Stimulated activated CD4-positive, alpha-beta T cell treated with anti-CD3 and anti-CD28 coated beads, Interleukin-15, amount 100 ng/mL, for 24 hours (primary cell): ENCODE measurements around the gene CD300LB.

Source experiments
- DNase-seq: peaks from one replicate; pipeline ENCODE4 v3.0.0-alpha.2; 2020

The CD300LB gene

DNA sequence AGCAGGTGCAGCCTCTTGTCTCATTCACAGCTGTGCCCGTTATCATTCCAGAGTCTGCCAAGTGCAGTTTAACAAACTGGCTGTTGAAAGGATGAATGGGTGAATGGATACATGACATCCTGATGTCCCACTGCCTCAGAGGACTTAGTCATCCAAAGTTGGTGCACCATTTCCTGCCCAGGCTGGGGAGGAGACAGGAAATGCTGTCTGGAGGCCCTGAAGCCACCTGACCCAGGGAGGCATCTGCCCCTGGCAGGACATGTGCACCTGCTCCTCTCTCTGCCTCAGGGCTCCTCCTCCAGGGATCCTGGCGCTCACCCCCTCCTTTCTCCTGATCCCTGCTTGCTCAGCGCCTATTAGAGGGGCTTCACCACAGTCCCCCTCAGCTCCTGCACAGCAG lies 16.5 kb upstream of the CD300LB start:
- peak; percentile 15 for DNase-seq

GRCh38 chr17:74547264-74547663 lies 16.0 kb upstream of the CD300LB start:
- DNase-seq = no peak

- DNase-seq = no peak
Measured at GRCh38 chr17:74546586-74546985, 15.3 kb upstream of the CD300LB start.

DNA sequence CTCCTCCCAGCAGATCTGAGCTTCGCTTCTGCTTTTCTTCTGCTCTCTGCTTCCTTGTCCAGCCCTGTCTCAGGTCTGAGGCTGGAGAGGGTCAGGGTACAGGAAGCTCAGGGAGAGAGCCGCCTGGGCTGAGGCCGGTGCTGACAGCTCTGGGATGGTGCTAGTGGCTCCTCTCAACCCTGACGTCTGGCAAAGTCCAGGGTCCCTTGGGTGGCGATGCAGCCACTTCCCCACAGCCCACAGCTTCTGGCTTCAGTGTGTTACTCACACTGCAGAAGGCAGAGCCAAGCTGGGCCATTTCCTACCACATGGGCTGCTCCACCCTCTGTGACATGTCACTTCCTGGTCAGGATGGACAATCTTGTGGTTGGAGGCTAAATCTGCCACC lies 14.6 kb upstream of the CD300LB start, which contains the start of gene CD300C:
TSS of gene CD300C (minus strand) at position 273 of the 388 bp plus-strand sequence. CDS start 333 bp downstream, outside the sequence.
- no peak for DNase-seq

- DNase-seq = no peak
Measured at GRCh38 chr17:74544991-74545842, 13.9 kb upstream of the CD300LB start.

DNA sequence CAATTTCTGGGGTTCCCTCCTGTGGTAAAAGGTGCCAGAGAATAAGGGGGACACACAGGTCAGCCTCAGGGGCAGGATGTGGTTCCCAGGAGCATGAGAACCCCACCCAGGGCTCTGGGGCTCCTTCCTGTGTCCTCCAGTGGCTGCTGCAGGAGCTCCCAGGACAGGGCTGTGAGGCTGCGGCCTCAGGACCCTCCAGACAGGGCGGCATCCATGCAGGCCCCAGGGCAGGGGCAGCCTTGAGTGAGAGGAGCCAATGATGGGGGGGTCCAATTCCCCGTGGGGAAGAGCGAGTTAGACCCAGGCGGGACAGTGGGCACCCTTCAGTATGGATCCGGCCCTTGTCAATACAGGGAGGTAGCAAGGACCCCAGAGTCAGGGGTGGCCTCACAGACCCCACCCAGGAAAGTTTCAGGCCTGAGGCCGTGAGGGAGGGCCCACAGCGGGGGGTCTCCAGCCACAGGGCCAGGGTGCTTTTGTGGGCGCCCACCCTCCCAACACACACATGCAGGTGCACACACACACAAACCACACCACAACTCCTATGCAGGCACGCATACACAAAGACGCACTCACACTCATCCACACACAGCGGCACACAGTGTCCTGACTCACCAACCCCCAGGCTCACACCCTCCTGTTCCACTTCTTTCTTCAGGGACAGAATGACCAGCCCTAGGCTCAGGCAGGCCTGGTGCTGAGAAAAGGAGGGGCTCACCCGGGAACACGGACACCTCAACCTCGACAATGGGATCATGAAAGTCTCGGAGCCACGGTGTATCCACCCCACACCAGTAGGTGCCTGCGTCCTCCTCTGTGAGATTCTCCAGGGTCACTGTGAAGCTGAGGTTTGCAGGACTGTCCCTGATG lies 12.9 kb upstream of the CD300LB start:
- no peak for DNase-seq

DNA sequence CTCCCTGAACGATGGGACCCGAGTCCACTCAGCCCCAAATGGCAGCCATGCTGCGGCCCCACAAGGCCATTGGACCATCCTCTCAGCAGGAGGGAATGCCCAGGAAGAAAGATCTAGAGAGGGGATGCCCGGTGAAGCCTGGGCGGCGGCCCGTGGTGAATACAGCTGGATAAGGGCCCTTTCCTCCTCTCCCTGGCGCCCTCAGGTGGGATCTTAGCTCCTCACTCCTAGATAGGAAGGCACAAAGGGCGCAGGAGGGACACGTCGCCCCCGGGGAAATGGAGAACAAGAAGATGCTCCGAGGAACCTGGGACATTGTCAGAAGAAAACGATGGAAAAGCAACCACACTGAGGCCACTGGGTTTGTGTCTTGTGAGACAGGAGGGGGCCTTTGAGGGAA lies 12.1 kb upstream of the CD300LB start:
- DNase-seq = no peak

GRCh38 chr17:74542727-74543383 lies 11.6 kb upstream of the CD300LB start:
- no peak for DNase-seq

DNA sequence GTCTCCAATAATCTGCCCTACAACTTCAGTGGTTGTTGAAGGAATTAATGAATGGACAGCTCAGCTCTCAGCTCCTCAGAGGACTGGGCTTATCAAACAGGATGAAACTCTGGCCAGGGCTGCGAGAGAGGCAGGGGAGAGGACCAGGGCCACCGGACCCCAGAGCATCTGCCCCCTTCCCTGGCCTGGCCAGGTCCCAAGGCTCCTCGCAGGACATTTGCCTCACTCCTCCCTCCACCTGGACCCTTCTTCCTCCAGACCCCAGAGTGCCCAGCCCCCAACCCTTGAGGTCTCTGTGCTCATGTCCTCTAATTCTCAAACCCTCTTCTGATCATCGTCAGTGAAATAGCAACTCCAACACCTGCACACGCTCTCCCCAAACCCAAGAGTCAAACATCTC lies 10.9 kb upstream of the CD300LB start:
- DNase-seq = no peak

DNA sequence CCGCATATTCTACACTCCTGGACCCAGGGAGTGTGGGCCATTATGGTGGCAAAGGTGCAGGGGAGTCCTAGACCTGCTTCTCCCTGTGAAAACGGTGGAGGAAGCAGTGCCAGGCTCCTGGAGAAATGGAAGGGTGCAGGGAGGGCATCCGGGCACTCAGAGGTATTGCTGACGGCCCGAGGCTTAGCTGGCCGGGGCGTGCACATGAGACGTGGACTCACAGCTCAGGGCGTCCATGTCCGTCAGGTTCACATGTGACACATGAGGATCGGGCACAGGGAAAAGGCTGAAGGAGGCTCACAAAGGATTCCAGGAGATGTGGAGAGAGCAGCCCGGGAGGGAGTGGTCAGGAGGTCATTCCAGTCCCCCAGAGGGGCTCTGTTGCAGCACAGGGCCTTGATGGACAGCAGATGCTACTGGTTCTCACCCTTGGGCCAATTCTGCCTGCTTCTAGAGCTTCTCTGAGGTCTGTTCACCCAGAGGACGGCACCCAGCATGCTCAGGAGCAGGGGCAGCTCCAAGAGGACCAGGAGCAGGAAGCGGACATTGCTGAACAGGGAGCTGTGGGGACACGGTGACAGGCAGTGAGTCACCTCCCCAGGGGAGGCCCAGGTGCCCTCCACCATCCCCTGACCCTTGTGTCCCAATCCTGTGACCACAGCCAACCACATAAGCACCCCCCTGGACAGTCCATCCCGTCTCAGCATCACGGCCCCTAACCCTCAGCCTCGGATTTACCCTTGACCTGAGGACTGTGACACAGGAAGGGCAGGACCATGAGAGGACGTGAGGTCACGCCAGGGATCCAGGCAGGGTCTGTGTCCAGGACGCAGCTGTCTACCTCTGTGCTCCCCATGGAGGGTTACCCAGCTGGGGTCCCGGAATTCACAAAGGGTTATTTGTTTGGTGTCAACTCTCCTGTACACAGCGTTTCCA lies 10.2 kb upstream of the CD300LB start:
- no peak for DNase-seq

DNA sequence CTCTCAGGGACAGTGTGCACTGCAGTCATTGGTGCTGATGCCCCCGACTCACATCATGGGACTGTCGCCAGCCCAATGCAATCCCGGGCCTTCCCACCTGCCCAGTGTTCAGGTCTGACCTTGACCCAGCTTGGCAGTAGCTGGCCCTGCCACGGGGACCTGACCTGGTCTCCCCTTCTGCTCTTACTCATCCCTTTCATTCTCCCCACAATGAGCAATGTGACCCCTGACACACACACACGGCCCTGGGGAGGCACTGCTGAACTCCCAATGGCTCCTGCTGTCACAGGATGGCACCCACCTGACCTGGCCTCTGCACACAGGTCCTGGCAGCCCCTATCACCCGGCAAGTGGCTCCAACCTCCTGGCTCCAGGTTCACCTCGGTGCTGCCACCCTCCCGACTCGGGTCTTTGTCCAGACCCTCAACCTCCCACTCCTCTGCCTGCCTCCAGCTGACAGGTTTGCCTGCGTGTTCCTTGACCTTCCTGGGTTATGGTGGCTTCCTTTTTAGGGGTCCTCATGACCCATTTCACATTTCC lies 8.1 kb upstream of the CD300LB start:
- DNase-seq = no peak

DNA sequence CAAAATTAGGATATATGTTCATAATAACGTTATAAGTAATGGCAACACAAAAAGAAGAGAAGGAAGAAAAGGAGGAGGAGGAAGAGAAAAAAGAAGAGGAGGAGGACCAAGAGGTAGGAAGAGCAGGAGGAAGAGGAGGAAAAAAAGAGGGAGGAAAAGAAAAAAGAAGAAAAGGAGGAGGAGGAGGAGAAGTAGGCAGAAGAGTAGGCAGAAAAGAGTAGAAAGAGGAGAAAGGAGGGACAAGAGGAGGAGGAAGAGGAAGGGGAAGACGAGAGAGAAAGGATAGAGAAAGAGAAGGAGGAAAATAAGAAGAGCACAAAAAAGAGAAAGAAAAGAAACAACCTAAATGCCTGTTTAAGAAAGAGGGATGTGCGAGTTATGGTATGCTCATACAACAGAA lies 5.6 kb upstream of the CD300LB start:
- no peak for DNase-seq

GRCh38 chr17:74532115-74532514 lies 840 bp upstream of the CD300LB start:
- peak; percentile 10 for DNase-seq

GRCh38 chr17:74530831-74531150 lies 484 bp downstream of the CD300LB start:
- no peak for DNase-seq

DNA sequence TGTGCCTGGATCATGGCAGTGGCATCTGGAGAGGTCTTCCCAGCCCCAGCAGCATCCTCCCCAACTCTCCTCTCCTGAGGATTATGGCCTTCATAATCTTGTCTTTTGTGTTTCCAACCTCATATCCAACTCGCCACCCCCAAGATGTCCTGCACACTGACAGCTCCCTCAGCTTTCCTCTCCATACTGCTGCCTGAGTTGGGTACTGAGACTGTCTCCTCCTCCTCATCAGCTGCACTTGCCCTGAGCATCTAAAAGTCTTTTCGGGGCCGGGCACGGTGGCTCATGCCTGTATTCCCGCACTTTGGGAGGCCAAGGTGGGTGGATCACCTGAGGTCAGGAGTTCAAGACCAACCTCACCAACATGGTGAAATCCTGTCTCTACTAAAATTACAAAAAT lies 2.0 kb downstream of the CD300LB start:
- no peak for DNase-seq

GRCh38 chr17:74528491-74529199 lies 2.6 kb downstream of the CD300LB start:
- no peak for DNase-seq

- no peak for DNase-seq
Measured at GRCh38 chr17:74527756-74528155, 3.5 kb downstream of the CD300LB start.

- DNase-seq = no peak
Measured at GRCh38 chr17:74527081-74527480, 4.2 kb downstream of the CD300LB start.

DNA sequence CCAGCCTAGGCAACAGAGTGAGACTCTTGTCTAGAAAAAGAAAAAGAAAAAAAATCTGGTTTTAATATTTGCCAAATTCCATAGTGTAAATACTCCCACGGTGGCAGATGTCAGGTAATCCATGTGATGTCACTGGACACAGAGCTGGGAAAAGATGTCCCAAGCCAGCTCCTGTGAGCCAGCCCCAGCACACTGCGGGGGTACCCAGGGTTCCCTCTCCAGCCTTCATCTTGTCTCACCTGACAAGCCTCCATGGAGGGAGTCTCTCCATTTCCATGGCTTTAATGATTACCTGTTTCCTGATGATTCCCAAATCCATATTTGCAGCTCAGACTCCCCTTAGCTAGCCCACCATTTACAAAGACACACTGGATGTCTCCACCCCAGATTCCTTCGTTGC lies 4.6 kb downstream of the CD300LB start:
- DNase-seq = no peak

DNA sequence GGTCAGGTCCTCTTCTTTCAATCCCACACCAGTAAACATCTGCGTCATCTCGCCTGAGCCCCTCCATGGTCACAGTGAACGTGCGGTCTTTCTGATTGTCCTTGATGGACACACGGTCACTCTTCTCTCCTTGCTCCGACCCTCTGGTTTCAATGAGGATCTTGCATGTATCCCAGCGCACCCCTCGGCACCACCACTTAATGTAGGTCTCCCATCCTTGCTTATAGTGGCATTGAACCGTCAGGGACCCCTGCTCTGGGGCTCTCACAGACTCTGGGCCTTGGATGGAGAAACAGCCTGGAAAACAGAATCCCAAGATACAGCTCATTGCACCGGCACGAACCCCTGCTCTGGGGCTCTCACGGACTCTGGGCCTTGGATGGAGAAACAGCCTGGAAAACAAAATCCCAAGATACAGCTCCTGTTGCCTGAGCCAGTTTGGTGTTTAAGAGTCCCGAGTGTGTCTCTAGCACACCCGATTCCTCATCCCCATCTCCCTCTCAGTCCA lies 5.4 kb downstream of the CD300LB start:
- DNase-seq = no peak

- DNase-seq = no peak
Measured at GRCh38 chr17:74525465-74525725, 5.9 kb downstream of the CD300LB start.
